GM19035 (cell line): Measurements from ENCODE around the gene OST4.

ENCODE experiments used
- ATAC-seq: cut with Tn5 transposase; IDR thresholded peaks from one replicate; pipeline ENCODE4 v1.9.1; 2021; ENCODE audit not compliant: unreplicated experiment

Gene OST4

DNA sequence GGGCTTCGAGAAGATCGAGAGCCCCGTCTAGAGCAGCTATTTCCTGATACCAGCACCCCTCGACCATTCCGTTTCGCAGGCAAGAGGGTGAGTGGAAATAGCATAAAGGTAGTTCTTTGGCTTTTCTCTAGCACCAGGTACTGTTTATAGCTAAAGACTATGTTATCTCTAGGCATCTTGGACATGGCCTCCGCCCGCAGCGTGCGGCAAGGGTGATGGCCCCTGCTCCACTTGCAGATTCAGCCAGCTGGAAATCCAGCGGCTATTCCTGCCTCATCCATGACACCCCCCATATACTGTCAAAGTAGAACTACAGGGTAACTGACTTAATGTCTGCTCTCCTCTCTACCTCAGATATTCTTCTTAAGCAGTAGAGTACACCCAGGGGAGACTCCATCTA lies 16.7 kb downstream of the OST4 start:
- ATAC-seq: no peak

DNA sequence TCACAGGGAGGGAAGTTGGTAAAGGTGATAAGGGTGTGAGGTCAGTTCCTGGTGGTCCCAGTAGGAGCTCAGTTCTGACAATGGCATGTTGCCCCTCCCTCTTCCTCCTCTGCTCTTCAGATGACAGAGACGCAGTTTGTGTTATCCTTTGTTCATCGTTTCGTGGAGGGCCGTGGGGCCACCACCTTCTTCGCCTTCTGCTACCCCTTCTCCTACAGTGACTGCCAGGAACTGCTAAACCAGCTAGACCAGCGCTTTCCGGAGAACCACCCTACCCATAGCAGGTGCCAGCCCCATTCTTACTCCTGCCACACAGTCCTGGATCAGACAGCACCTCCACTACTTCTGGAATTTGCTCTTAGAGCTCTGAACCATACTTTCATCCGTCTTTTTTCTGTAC lies 17.7 kb downstream of the OST4 start:
- ATAC-seq: no peak

DNA sequence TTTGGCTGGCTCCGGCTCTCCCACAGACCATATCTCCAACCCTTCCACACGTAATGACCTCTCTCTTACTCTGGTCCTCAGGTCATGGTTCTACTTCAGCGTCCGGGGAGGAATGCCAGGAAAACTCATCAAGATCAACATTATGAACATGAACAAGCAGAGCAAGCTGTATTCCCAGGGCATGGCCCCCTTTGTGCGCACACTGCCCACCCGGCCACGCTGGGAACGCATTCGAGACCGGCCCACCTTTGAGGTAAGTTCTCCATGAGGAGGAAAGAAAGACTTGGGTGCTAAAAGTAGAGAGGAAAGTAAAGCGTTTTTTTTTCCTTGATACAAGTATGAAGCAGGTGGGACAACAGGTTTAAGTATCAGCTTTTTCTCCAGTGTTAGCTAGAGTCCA lies 18.1 kb downstream of the OST4 start:
- no peak for ATAC-seq

DNA sequence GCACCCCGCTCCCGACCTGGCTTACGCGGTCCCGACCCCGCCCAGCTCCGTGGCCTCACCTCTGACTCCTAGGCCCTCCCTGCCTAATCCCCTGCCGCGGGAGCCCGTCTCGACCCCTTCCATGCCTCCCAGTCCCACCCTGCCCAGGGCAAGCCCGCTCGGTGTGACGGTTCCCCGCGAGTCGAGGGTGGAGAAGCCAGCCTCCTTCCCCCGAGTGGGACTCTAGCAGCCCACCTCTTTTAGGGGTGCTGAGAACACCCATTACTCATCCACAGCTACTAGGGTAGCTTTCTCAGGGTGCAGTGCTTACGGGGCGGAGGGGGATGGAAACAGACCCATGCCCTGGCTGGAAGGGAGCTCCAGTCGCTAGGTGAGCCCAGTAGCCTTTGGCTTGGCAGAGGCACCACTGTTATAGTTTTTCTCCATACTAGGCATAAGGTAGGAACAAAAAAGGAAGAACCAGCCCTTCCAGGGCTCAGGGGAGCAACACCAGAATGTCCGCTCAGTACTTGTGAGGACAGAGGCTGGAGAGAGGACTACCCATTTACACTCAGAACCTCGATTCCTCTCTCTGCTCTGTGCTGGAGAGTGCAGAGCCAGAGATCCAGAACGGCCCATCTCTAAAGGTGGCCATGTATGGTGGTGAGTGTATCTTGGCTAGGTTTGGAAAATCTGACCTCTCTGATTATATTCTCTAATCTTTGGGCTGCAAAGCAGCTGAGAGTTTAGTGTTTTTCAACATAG lies 19.4 kb downstream of the OST4 start:
- no peak for ATAC-seq

DNA sequence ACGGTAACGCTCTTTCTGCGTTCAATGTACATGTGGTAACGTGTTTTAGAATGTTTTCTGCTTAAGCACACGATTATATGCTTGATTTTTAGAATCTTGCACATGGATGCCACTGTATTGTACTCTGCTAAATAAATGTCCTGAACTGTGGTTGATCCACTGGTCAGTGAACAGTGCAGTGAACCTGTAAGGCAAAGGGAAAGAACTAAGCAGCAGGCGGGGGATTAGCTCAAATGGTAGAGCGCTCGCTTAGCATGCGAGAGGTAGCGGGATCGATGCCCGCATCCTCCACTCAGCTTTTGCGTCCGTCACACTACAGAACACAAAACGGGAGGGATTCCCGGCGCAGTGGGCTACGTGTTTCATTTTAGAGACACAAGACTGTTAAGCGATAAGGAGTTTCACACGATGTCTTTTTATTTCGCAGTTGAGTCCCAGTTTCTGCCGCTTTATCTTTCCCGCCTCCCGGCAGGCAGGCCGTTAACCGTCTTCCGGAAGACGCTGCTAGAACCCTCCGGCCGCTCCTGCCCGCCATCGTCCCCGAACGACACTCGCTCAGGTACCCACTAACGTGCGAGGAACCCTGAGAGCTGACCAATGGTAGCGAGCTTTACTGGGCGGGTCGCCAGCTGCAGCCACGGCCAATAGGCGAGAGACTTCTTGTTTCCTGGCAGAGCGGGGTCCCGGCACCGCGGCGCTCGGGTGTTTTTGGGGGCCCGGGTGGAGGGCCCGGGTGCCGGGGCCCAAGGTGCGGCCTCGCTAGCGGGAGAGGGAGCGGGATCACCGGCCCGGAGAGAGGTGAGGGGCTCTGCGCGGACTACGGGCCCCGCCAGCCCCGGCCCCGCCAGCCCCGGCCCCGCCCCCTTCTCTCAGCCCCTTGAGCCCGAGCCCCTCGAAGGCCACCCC lies 20.2 kb downstream of the OST4 start, which contains the start of gene AGBL5:
AGBL5 (plus strand) TSS at position 673 of the 906 bp plus-strand sequence. CDS start 1,291 bp downstream, outside the sequence.
- ATAC-seq: peak; percentile 71

DNA sequence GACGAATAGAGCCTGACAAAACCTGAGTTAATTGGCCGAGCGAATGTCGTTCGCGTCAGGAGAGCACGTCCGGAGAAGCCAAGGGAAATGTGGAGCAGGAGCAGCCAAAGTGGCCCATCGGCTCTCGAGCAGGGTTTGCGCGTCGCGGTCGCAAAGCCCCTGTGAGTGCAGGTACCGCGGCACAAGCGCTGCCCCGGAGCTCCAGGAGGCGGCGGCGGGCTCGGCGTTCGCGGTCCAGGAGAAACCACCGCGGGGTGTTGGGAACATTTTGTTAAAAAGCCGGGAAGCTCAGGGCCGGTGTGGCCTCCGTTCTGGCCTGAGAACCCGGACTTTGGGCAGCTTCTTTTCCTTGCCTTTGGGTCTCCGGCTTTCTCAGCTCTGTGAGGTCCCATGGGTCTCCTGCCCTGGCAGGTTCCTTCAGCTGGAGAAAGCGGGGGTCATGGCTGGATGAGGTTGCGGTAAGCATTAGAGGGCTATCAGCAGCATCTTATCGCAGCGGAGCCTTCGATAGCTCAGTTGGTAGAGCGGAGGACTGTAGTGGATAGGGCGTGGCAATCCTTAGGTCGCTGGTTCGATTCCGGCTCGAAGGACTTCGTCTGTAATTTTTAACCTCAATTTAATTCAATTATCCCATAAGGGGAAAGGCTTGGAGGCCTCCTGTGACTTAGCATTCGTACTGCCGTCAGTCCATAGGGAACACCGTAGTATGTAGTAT lies 21.0 kb downstream of the OST4 start:
- ATAC-seq: peak; percentile 56

DNA sequence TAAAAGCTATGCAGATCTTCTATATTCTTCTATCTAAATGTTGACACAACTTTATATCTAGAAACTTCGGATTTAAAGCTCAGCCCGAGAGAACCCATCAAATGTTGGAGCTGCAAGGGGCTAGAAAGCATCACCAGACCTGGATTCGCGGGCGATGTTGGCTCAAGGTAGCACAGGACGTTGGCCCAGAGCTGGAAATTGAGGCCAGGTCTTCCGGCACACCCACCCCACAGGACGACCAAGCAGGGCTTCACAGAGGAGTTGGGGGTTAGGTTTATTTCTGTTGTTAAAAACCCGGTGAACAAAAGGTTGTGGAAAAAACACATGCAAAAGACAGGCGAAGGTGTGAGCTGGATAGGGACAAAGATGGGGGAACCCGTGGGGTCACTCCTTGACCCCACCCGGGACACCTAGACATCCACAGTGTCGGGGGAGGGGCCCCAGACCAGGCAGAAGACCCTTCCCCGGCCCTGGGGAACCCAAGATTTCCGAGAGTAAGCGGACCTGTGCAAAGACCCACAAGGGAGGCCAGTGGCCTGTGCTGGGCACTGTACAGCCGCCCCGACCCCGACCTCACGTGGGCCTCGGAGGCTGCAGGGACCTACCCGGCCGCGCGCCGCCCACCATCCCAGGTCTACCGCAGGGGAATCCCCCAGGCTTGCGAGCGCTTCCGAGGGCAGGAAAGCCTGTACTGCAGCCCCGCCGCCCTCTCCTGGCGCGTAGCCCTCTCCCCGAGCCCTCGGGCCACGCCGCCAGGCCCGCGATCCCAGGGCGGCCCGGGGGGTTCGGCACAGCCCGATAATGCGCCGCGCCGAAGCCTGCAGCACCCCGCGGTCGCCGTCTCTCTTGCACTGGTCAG lies 21.8 kb downstream of the OST4 start:
- ATAC-seq: peak; percentile 9

DNA sequence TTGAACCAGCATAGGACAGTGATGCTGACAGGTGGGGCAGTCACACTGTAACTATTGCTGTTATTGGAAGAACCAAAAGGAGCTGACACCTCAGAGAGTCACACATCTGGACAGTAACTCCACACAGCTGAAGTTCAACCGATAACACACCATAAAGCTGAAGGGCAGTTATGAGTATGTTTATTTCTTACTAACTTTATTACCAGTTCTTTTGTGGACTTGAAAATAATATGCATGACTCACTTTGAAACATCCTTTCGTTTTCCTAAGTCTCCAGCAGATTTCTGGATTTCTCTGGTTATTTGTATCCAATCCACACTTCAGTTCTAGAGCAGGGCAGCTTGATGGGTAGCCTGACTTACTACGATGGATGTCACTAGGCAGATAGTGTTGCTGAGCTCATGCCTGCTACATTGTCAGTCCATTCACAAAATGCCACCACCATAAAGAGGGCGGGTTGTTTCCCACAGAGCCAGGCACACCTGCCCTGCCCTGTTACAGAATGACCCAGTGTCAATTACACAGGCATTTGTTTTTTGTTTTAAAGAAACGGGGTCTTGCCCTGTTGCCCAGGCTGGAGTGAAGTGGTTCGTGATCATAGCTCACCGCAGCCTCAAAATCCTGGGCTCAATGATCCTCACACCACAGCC lies 28.3 kb downstream of the OST4 start:
- no peak for ATAC-seq

DNA sequence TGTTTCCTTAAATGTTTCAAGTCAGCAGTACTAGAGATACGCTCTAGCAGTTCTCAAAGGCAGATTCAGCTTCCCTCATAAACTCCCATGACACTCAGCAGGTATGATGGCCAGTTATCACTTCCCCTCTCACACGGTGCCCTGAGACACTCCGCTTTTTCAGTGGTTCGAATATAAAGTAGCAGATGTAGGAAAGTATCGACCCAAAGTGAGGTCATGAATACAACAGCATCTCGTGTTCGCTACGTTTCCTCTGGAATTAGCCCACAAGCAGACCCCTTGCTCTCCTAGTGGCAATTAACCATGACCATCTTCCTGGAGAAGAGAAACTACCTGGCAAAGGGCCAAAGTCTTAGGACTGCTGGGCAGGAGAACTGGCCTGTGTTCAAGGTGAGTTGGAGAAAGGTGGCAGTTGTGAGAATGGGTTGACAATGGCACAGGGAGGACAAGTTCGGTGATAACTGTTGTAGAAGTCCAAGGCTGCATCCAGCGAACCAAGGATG lies 29.2 kb downstream of the OST4 start:
- ATAC-seq: peak; percentile 74

DNA sequence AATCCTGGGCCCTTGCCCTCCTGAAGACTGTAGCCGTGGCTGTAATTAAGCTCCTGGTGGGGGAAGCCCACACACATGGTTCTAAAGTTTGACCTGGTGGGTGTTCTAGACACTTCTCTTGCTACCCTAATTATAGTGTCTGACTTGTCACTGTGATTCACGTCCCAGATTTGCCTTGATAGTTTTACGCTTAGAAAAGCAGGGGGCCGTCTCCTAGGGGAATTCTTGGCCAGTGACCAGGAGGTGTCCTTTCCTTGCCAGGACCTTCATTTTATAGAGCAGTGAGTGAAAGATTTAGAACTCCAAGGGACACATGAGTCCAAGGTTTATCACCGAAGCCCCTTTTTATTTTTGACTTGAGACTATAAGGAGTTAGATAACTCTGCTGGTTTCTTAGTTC lies 29.7 kb downstream of the OST4 start:
- ATAC-seq: no peak

DNA sequence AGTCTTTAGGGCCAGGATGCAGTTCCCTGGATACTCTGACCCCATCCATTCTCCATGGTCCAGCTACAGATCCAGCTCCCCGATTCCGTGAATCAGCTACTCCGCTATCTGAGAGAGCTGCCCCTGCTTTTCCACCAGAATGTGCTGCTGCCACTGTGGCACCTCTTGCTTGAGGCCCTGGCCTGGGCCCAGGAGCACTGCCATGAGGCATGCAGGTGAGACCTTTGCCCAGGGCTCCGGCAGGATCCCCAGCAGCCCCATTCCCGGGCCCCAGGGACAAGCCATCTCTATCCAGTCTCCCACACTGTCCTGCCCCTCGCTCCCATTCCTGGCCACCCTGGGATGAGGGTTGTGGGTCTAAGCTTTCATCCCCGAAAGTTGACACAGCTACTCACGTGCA lies 31.2 kb downstream of the OST4 start:
- no peak for ATAC-seq

DNA sequence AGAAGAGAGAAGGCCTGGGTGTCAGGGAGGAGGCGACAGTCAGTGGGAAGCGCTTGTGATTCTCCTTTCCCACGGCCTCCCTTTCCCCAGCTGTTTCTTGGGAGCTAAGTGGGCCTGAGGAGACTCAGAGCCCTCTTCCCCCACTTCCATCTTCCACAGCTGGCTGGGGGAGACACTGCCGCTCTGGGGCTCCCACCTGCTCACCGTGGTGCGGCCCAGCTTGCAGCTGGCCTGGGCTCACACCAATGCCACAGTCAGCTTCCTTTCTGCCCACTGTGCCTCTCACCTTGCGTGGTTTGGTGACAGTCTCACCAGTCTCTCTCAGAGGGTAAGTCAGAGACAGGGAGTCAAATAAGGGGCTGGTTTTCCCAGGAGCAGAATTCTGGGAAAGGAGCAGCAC lies 31.6 kb downstream of the OST4 start:
- ATAC-seq: no peak

DNA sequence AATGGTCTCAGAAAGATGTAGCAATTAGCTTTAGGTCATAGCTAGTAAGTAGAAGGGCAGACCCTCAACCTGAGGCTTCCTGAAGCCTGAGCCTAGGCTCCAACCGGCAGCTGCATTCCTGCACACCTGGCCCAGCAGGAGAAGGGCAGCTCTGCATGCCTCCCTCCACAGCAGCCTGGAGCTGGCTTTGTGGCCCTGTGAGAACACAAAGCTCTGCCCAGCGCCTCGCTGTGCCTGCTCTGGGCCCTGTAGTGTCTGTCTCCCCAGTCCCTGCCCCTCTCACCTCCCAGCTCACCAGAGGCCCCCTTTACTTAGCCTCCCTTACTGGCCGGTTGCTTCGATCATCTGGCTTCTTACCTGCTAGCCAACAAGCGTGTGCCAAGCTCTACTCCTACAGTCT lies 32.0 kb downstream of the OST4 start:
- no peak for ATAC-seq

DNA sequence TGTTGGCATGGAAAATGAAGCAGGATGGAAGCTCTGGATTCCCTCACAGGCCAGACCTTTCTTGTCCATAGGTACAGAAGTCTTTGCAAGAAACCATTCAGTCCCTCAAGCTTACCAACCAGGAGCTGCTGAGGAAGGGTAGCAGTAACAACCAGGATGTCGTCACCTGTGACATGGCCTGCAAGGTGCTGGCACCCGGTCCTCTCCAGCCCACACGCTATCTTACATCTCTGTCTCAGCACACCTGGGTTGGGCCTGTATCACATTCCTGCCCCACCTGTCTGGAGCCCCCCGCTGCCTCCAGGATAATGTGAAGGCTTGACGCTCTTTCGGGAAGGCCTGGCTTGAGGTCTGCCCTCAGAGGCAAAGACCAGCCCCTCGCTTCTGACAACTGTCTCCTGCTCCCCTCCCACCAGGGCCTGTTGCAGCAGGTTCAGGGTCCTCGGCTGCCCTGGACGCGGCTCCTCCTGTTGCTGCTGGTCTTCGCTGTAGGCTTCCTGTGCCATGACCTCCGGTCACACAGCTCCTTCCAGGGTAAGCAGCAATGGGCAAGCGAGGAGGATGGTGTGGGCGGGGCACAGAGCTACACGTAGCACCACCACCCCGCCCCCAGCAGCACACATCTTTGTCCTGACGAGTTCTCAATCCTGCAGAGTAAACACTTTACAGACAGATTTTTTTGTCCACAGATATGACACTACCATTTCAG lies 32.7 kb downstream of the OST4 start:
- ATAC-seq: no peak

DNA sequence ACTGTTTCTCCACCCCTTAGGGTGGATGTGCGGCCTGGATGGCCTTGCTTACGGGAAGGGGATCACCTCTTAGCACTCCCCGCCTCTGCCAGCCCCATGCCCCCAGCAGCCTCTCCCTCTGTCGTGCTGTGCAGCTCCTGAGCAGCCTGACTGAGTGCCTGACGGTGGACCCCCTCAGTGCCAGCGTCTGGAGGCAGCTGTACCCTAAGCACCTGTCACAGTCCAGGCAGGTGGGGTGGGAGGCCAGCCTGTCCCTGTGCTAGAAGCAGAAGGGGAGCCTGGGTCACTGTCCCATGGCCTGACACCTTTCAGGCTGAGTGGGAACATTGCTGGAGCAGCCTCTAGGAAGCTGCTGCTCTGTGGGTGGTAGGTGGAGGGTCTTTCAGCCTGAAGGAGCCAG lies 33.4 kb downstream of the OST4 start:
- no peak for ATAC-seq

DNA sequence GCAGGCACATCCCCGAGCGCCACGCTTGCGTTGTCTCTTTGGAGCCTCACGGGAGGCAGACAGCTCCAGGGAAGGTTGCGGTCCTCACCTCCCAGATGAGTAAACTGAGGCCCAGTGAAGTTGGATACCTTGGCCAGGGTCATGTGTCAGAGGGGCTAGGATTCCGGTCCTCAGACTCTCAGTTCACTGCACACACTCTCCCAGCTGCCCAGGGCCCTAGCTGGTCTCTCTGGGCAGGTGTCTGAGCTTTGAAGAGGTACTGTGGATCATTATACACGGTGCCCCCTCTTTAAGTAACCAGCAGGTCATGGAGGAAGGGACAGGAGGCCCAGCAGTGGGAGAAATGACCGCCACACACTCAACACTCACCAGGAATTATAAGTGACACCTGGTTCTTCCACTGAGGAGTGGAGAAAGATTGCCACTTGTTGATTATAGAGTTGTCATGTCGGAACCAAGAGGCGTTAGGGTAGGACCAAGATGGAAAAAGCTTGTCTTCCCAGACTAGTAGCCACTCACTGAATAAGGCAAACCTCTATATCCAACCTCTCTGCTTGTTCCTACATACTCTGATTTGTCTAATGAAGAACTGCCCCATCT lies 38.1 kb downstream of the OST4 start:
- peak; percentile 3 for ATAC-seq

DNA sequence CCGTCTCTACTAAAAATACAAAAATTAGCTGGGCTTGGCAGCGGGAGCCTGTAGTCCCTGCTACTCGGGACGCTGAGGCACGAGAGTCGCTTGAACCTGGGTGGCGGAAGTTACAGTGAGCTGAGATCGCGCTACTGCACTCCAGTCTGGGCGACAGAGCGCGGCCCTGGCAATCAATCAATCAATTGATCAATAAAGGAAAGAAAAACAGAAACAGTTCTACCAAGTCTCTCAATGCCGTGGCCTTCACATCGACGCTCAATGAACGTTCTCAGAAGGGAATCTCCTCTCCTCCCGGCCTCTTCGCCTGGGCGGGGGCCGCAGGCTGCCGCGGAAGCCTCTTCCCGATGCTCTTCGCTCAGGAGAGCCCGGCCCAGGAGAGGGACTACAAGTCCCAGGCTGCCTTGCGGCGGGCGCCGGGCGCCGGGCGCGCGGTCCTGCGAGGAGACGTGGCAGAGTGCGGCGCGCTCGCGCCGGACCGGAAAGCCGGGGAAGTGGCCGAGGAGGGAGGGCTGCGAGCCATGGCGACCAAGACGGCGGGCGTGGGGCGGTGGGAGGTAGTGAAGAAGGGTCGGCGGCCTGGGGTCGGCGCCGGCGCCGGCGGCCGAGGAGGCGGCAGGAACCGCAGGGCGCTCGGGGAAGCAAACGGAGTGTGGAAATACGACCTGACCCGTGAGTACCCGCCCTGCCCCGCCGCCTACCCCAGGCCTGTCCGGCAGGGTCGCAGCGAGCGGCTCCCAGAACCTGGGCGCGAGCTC lies 38.8 kb downstream of the OST4 start, which contains the start of gene TMEM214:
TMEM214 (plus strand) TSS at position 471 of the 758 bp plus-strand sequence; CDS start at position 522, 51 bp downstream.
- ATAC-seq: peak; percentile 95

DNA sequence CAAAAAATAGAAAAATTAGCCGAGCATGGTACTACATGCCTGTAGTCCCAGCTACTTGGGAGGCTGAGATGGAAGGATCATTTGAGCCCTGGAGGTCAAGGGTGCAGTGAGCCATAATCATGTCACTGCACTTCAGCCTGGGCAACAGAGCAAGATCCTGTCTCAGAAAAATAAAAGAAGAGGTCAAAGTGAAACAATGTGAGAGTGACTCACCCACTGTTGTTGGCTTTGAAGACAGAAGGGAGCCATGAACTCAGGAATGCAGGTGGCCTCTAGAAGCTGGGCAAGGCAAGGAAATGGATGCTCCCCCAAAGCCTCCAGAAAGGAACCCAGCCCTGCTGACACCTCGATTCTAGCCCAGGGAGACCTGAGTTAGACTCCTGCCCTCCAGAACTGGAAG lies 42.4 kb downstream of the OST4 start:
- ATAC-seq: no peak
